ENCODE data around the gene SPATA2L. TPM values are rescaled to one million over a fixed set of nuclear protein-coding genes. Genes with fewer than 3 reads are reported as not detected.

Gene SPATA2L
- total and polyA plus RNA-seq, 2 of the 13 experiments (the other 11 are each of a cell fraction or from before 2014, with no cell fraction given) = 9.1 to 20.7 TPM

DNA sequence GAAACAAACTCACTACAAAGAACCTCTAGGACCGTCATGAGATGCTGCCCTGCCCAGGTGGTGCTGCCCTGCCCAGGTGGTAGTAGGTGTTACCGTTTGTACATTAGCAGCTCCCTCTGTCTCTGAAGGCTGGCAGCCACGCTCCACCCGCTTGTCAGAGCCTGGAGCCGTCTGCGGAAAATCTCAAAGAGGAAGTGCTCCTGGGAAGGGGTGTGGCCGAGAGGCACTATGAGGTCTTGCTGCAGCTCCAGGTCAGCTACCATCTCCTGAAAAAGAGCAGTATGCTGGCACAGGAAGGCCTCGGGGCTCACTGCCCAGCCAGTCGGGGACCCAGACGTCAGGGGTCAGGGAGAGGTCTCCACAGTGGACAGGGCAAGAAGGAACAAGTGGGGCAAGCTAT, 48.1 kb upstream of the SPATA2L start:
- no peak overlapping the region for H3K27ac ChIP-seq (ENCODE audit: extremely low read length, insufficient read depth, low read length)
- no peak overlapping the region for H3K9ac ChIP-seq (ENCODE audit: insufficient read depth, low read depth, low read length)
- no peak overlapping the region for H2AFZ ChIP-seq (ENCODE audit: low read length)
- ATAC-seq (no peak), DNase-seq (ENCODE audit: low spot score) (no peak), FAIRE-seq (no peak)
- H3K79me2 ChIP-seq (ENCODE audit: insufficient read depth, low read length) = peaks cover 2% of the 10 kb centered on the region
- ChIA-PET CTCF (ENCODE audit: low intra/inter-chr PET ratio, low total read pairs) (no interaction called here), POLR2A (no interaction called here)
- TF ChIP-seq, protein P1, sequence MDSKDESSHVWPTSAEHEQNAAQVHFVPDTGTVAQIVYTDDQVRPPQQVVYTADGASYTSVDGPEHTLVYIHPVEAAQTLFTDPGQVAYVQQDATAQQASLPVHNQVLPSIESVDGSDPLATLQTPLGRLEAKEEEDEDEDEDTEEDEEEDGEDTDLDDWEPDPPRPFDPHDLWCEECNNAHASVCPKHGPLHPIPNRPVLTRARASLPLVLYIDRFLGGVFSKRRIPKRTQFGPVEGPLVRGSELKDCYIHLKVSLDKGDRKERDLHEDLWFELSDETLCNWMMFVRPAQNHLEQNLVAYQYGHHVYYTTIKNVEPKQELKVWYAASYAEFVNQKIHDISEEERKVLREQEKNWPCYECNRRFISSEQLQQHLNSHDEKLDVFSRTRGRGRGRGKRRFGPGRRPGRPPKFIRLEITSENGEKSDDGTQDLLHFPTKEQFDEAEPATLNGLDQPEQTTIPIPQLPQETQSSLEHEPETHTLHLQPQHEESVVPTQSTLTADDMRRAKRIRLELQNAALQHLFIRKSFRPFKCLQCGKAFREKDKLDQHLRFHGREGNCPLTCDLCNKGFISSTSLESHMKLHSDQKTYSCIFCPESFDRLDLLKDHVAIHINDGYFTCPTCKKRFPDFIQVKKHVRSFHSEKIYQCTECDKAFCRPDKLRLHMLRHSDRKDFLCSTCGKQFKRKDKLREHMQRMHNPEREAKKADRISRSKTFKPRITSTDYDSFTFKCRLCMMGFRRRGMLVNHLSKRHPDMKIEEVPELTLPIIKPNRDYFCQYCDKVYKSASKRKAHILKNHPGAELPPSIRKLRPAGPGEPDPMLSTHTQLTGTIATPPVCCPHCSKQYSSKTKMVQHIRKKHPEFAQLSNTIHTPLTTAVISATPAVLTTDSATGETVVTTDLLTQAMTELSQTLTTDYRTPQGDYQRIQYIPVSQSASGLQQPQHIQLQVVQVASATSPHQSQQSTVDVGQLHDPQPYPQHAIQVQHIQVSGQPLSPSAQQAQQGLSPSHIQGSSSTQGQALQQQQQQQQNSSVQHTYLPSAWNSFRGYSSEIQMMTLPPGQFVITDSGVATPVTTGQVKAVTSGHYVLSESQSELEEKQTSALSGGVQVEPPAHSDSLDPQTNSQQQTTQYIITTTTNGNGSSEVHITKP (CRISPR knock-in tag; IDR thresholded peaks at IDR 0.05; ENCODE audit: low read depth) = no peak
- TF ChIP-seq, protein P2, sequence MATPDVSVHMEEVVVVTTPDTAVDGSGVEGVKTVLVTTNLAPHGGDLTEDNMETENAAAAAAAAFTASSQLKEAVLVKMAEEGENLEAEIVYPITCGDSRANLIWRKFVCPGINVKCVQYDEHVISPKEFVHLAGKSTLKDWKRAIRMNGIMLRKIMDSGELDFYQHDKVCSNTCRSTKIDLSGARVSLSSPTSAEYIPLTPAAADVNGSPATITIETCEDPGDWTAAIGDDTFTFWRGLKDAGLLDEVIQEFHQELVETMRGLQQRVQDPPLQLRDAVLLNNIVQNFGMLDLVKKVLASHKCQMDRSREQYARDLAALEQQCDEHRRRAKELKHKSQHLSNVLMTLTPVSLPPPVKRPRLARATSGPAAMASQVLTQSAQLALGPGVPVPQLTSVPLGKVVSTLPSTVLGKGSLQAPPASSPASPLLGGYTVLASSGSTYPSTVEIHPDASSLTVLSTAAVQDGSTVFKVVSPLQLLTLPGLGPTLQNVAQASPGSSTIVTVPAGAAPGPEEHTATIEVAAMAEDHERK (CRISPR knock-in tag; IDR thresholded peaks at IDR 0.05; ENCODE audit: low read depth) = no peak
- TF ChIP-seq NCOA2 (CRISPR knock-in tag; IDR thresholded peaks at IDR 0.05) (no peak), HNRNPUL1 (IDR thresholded peaks at IDR 0.05; ENCODE audit: low read depth, low read length) (no peak)
- no peaks in the 10 kb centered on the region for H3K27me3 ChIP-seq (ENCODE audit: control insufficient read depth in 1 of 2, insufficient read depth in 2 of 2, low read length in 2 of 2)
- H3K9me3 ChIP-seq (ENCODE audit: low read length) = no peaks in the 10 kb centered on the region
- BruUV-seq (replicated peaks) = no TSS peak
- intact Hi-C loops (cut with micrococcal nuclease; ENCODE audit: unreplicated experiment) = no loop called here
- no peaks in the 10 kb centered on the region for H3K4me1 ChIP-seq (ENCODE audit: insufficient read depth, low read length)
- 93% methylated on average over 10 of the region's 10 CpGs for WGBS (ENCODE audit: low lambda C conversion rate)
- H3K36me3 ChIP-seq (replicated peaks in 1 of 2; ENCODE audit: control insufficient read depth in 1 of 2, insufficient read depth in 2 of 2, low read length in 2 of 2) = peaks cover 49 to 78% of the 10 kb centered on the region in 2 experiments
- no peaks in the 10 kb centered on the region for H4K20me1 ChIP-seq (ENCODE audit: insufficient read depth, low read length)
- H3K4me2 ChIP-seq (ENCODE audit: low read depth, low read length) = no peak overlapping the region
- no peak overlapping the region for H3K4me3 ChIP-seq (replicated peaks in 1 of 3; ENCODE audit: insufficient read depth in 1 of 3, low read depth in 2 of 3, low read length in 3 of 3)
- in situ Hi-C loops (cut with HindIII; ENCODE audit: extremely low pct_ligation_motif_present, low pct_unique_long_range_greater_than_20kb) = no loop called here
